ENCODE measurements around the gene HIF1AN.

The HIF1AN gene

DNA sequence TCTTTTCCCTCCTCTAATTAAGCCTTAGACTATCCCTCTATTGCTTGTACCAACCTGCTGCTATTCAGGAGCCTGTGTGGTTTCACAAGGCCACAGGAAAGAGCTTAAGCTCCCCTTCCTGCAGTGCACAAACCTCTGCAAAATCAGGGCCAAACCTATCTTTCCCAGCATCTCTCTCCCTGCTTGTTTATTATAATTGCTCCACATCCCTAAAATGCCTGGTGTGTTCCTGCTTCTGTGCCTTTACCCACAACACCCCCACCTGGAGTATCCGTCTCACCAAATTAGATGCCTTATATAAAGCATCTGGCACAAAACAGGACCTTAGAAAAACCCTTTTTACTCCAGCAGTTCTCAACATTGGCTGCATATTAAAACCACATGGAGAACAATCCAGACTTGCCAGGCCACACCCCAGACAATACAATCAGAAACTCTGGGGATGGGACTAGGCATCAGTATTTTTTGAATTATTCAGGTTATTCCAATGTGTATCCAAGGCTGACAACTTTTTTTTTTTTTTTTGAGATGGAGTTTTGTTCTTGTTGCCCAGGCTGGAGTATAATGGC is 32.7 kb upstream of the HIF1AN start:
- no peak overlapping the region for H3K4me3 ChIP-seq (replicated peaks; ENCODE audit: low read depth, low read length)
- TF ChIP-seq, protein P1, sequence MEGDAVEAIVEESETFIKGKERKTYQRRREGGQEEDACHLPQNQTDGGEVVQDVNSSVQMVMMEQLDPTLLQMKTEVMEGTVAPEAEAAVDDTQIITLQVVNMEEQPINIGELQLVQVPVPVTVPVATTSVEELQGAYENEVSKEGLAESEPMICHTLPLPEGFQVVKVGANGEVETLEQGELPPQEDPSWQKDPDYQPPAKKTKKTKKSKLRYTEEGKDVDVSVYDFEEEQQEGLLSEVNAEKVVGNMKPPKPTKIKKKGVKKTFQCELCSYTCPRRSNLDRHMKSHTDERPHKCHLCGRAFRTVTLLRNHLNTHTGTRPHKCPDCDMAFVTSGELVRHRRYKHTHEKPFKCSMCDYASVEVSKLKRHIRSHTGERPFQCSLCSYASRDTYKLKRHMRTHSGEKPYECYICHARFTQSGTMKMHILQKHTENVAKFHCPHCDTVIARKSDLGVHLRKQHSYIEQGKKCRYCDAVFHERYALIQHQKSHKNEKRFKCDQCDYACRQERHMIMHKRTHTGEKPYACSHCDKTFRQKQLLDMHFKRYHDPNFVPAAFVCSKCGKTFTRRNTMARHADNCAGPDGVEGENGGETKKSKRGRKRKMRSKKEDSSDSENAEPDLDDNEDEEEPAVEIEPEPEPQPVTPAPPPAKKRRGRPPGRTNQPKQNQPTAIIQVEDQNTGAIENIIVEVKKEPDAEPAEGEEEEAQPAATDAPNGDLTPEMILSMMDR (IDR thresholded peaks at IDR 0.05; ENCODE audit: low read depth, low read length, missing control alignments): no peak
- peak; percentile 59 for DNase-seq (ENCODE audit: extremely low read depth, low read depth)

- H3K4me3 ChIP-seq (replicated peaks; ENCODE audit: low read depth, low read length): no peak overlapping the region
- peak; percentile 61 for DNase-seq (ENCODE audit: extremely low read depth, low read depth)
- TF ChIP-seq, protein P1 (IDR thresholded peaks at IDR 0.05; ENCODE audit: low read depth, low read length, missing control alignments): no peak
These were observed 31.6 kb upstream of the HIF1AN start for GRCh38 chr10:100504096-100504495.

DNA sequence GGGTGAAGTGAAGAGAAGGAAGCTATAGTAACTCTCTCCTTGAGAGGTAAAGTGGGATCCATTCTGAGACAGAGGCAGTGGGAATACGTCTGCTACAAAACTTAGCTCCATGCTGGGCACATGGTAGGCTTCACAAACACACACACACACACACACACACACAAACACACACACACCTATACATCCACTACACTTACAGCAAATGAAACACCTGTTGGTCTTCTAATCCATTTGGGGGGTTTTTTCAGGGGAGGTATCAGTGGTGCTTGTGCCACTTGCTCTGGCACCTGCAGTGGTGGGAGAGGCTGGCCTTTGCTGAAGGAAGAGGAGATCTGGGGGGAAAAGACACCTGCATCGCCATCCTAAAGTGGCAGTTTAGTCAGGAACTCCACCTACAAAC is 30.6 kb upstream of the HIF1AN start:
- H3K4me3 ChIP-seq (replicated peaks; ENCODE audit: low read depth, low read length): no peak overlapping the region
- no peak for DNase-seq (ENCODE audit: extremely low read depth, low read depth)
- TF ChIP-seq, protein P1 (IDR thresholded peaks at IDR 0.05; ENCODE audit: low read depth, low read length, missing control alignments): no peak

DNA sequence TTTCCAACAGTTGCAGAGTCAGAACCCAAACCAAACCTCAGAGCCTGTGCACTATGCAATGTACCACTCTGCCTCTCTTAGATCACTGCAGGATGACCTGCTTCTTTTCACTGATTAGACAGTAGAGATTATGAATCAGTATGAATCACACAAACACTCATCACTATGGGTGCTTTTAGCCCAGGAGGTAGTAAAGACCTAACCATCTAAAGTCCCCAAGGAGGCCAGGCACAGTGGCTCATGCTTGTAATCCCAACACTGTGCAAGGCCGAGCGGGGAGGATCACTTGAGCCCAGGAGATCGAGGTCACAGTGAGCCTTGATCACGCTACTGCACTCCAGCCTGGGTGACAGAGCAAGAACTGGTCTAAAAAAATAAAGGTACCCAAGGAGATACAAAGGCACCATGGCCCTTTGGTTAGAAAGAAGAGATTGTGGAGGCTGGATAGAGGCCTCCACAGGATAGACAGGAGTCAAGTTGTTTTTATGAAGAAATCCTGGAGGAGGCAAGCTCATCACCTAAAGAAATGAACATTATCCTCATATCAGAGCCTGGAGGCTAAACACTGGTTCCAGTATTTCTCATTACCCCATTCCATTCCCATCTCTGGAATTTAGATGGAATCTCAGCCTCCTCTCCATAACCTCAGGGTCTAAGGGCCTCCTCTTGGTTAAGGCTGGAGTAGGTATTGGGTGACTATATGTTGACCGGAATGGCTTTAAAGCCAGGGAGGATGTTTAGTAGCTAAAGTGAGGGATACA is 29.0 kb upstream of the HIF1AN start:
- no peak for DNase-seq (ENCODE audit: extremely low read depth, low read depth)
- TF ChIP-seq, protein P1 (IDR thresholded peaks at IDR 0.05; ENCODE audit: low read depth, low read length, missing control alignments): no peak
- H3K4me3 ChIP-seq (replicated peaks; ENCODE audit: low read depth, low read length): no peak overlapping the region

GRCh38 chr10:100507357-100507732 is 28.4 kb upstream of the HIF1AN start:
- DNase-seq (ENCODE audit: extremely low read depth, low read depth): no peak
- TF ChIP-seq, protein P1 (IDR thresholded peaks at IDR 0.05; ENCODE audit: low read depth, low read length, missing control alignments): no peak
- H3K4me3 ChIP-seq (replicated peaks; ENCODE audit: low read depth, low read length): no peak overlapping the region

DNA sequence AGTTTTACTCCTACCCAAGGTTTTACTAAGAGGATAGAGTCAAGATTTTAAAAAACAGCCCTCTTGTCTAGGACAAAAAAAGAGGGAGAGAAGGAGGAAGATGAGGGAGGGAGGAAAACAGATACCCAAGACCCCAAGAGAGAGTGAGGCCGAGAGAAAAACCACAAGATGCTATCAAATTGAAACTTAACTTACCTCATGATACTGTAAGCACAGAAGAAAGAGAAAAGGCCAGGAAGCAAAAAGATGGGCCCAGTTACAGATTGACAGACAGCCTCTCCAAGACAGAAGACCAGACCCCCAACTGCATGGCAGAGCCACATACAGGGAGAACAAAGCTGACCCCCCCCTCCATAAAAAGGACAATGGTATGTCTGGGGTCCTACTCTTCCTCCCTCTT is 27.5 kb upstream of the HIF1AN start:
- H3K4me3 ChIP-seq (replicated peaks; ENCODE audit: low read depth, low read length): no peak overlapping the region
- TF ChIP-seq, protein P1 (IDR thresholded peaks at IDR 0.05; ENCODE audit: low read depth, low read length, missing control alignments): no peak
- DNase-seq (ENCODE audit: extremely low read depth, low read depth): no peak
